SK-N-SH (cell line): ENCODE results near the gene TAF4. TPM values are rescaled to one million over a fixed set of nuclear protein-coding genes. Genes with fewer than 3 reads are reported as not detected.

Experiments used
- CTCF ChIA-PET: fragments of 300-600, 350-600 bp; formaldehyde crosslinking; extraction: SDS; loops from one replicate; lab custom pipeline; 2021; lab: Yijun Ruan, JAX
- POLR2A ChIA-PET: fragments of 350-600 bp; sonication (Branson Sonifier 250); formaldehyde crosslinking; extraction: SDS; loops from one replicate; lab custom pipeline; 2020; ENCODE audit warnings: antibody characterized with exemption, inconsistent platforms; lab: Yijun Ruan, JAX
- DNase-seq: peaks from one replicate; pipeline ENCODE4 v3.0.0; 2012
- H2AFZ ChIP-seq: fragments of 200-600 bp; sonication (generic); 2 replicates; pipeline ENCODE4 v1.8.1; 2016; ENCODE audit warnings: antibody characterized with exemption, mild to moderate bottlenecking, low read depth
- H3F3A ChIP-seq: fragments of 200-600 bp; sonication (generic); replicated peaks from 2 replicates; pipeline ENCODE3; 2016; ENCODE audit warnings: antibody characterized with exemption, mild to moderate bottlenecking; ENCODE audit not compliant: insufficient read depth
- H3K27ac ChIP-seq, 2 experiments: fragments of 200-500 bp in 1 of 2; fragments of 200-600 bp in 1 of 2; sonication (Bioruptor generic) in 1 of 2; sonication (generic), shearing (Covaris generic) in 1 of 2; 2 replicates each; pipeline versions ENCODE4 v1.5.1 to v1.6.1; 2014 to 2016; ENCODE audit warnings: low read depth in 2 of 2, inconsistent platforms in 1 of 2, low read length in 1 of 2, mild to moderate bottlenecking in 1 of 2, mixed read lengths in 1 of 2
- H3K27me3 ChIP-seq: fragments of 200-600 bp; sonication (generic), shearing (Covaris generic); 2 replicates; pipeline ENCODE4 v1.6.1; 2016; ENCODE audit warnings: mixed run types; ENCODE audit not compliant: insufficient read depth
- H3K36me3 ChIP-seq, 2 experiments: fragments of 200-500 bp in 1 of 2; fragments of 200-600 bp in 1 of 2; sonication (Bioruptor generic) in 1 of 2; sonication (generic) in 1 of 2; replicated peaks in 1 of 2; 2 replicates each; pipeline versions ENCODE3 to v1.5.1; 2014 to 2016; ENCODE audit warnings: low read length in 1 of 2, mild to moderate bottlenecking in 1 of 2; ENCODE audit not compliant: insufficient read depth in 2 of 2, control insufficient read depth in 1 of 2
- H3K4me1 ChIP-seq, 2 experiments: fragments of 200-500 bp in 1 of 2; fragments of 200-600 bp in 1 of 2; sonication (Bioruptor generic) in 1 of 2; sonication (generic), shearing (Covaris generic) in 1 of 2; 2 replicates each; pipeline versions ENCODE4 v1.5.1 to v1.6.1; 2014 to 2016; ENCODE audit warnings: low read depth in 1 of 2, low read length in 1 of 2, mixed run types in 1 of 2; ENCODE audit not compliant: insufficient read depth in 2 of 2, control insufficient read depth in 1 of 2
- H3K4me2 ChIP-seq: fragments of 200-600 bp; sonication (generic), shearing (Covaris generic); 2 replicates; pipeline ENCODE4 v1.6.1; 2017; ENCODE audit warnings: mixed run types
- H3K4me3 ChIP-seq, 2 experiments: fragments of 200-500 bp in 1 of 2; fragments of 200-600 bp in 1 of 2; sonication (Bioruptor generic) in 1 of 2; sonication (generic), shearing (Covaris generic) in 1 of 2; 2 replicates each; pipeline versions ENCODE4 v1.5.1 to v1.8.1; 2014 to 2016; ENCODE audit warnings: low read depth in 2 of 2, inconsistent platforms in 1 of 2, low read length in 1 of 2, mild to moderate bottlenecking in 1 of 2, mixed read lengths in 1 of 2, moderate library complexity in 1 of 2
- H3K79me2 ChIP-seq: fragments of 200-600 bp; sonication (generic); 2 replicates; pipeline ENCODE4 v1.8.1; 2017; ENCODE audit warnings: mild to moderate bottlenecking; ENCODE audit not compliant: insufficient read depth
- H3K9ac ChIP-seq: fragments of 200-600 bp; sonication (generic); 2 replicates; pipeline ENCODE4 v1.6.1; 2017; ENCODE audit warnings: mixed run types
- H3K9me2 ChIP-seq: fragments of 200-600 bp; sonication (generic); 2 replicates; pipeline ENCODE4 v1.6.1; 2017; ENCODE audit warnings: mixed run types
- H3K9me3 ChIP-seq: fragments of 200-600 bp; sonication (generic); 2 replicates; pipeline ENCODE4 v1.6.1; 2017; ENCODE audit warnings: mixed run types, mild to moderate bottlenecking, moderate library complexity
- H4K20me1 ChIP-seq: fragments of 200-600 bp; sonication (generic); 2 replicates; pipeline ENCODE4 v1.6.1; 2017; ENCODE audit warnings: mild to moderate bottlenecking, mixed run types; ENCODE audit not compliant: insufficient read depth
- CHD2 ChIP-seq: fragments of 150-350 bp; IDR thresholded peaks from 2 replicates; pipeline ENCODE4 v1.6.1; 2018; ENCODE audit warnings: low read length; ENCODE audit not compliant: partially characterized antibody
- ELF1 ChIP-seq: IDR thresholded peaks from 2 replicates; pipeline ENCODE4 v1.4.0; 2012
- EZH2phosphoT487 ChIP-seq: fragments of 200-600 bp; sonication (generic); IDR thresholded peaks from 2 replicates; pipeline ENCODE4 v1.6.1; 2017; ENCODE audit warnings: low read depth, mixed run types, mild to moderate bottlenecking, antibody characterized with exemption, moderate library complexity, borderline replicate concordance
- FOXJ3 ChIP-seq: sonication (generic); formaldehyde crosslinking; IDR thresholded peaks from 2 replicates; pipeline ENCODE4 v1.5.1; 2020; ENCODE audit warnings: mild to moderate bottlenecking, missing genetic modification reagents
- FOXM1 ChIP-seq: IDR thresholded peaks from 2 replicates; pipeline ENCODE4 v1.4.0; 2012; ENCODE audit warnings: low read depth, mild to moderate bottlenecking
- GABPA ChIP-seq: IDR thresholded peaks from 2 replicates; pipeline ENCODE4 v1.4.0; 2012; ENCODE audit warnings: low read depth, mild to moderate bottlenecking
- JUND ChIP-seq: IDR thresholded peaks from 2 replicates; pipeline ENCODE4 v1.4.0; 2012
- MAX ChIP-seq: IDR thresholded peaks from 2 replicates; pipeline ENCODE4 v1.4.0; 2012; ENCODE audit warnings: low read depth
- NRF1 ChIP-seq: IDR thresholded peaks from 2 replicates; pipeline ENCODE4 v1.6.1; 2012; ENCODE audit warnings: low read depth, mild to moderate bottlenecking, low read length
- POLR2AphosphoS5 ChIP-seq: IDR thresholded peaks from 2 replicates; pipeline ENCODE4 v1.6.1; 2012; ENCODE audit warnings: low read depth, low read length
- RCOR1 ChIP-seq: fragments of 150-350 bp; IDR thresholded peaks from 2 replicates; pipeline ENCODE4 v1.6.1; 2017; ENCODE audit warnings: antibody characterized with exemption, low read length
- TCF12 ChIP-seq: IDR thresholded peaks from 2 replicates; pipeline ENCODE4 v1.4.0; 2012
- WGBS: methylation state at CpG from one replicate; pipeline ENCODE4 v1.1.6; 2017; ENCODE audit warnings: low lambda C conversion rate; 5-methylcytosine and 5-hydroxymethylcytosine counted together
- polyA plus RNA-seq, 3 experiments: library from polyadenylated mRNA; depleted of rRNA; stranded (reverse); fragments of >200 nt; gene quantifications; 2 replicates each; pipeline ENCODE4 v1.2.3, GENCODE V29; 2012
- TF ChIP-seq, protein P1 (sequence below): fragments of 200-600 bp; sonication (generic); IDR thresholded peaks from 2 replicates; pipeline ENCODE4 v1.6.1; 2017; ENCODE audit warnings: antibody characterized with exemption, mild to moderate bottlenecking, moderate library complexity
- TF ChIP-seq, protein P2 (sequence below): fragments of 150-350 bp; IDR thresholded peaks from 2 replicates; pipeline ENCODE4 v1.6.1; 2017; ENCODE audit warnings: antibody characterized with exemption, low read length, low read depth, borderline replicate concordance

Gene TAF4
- polyA plus RNA-seq, 1 of the 3 experiments (the other 2 are of a cell fraction): 4.8 TPM

DNA sequence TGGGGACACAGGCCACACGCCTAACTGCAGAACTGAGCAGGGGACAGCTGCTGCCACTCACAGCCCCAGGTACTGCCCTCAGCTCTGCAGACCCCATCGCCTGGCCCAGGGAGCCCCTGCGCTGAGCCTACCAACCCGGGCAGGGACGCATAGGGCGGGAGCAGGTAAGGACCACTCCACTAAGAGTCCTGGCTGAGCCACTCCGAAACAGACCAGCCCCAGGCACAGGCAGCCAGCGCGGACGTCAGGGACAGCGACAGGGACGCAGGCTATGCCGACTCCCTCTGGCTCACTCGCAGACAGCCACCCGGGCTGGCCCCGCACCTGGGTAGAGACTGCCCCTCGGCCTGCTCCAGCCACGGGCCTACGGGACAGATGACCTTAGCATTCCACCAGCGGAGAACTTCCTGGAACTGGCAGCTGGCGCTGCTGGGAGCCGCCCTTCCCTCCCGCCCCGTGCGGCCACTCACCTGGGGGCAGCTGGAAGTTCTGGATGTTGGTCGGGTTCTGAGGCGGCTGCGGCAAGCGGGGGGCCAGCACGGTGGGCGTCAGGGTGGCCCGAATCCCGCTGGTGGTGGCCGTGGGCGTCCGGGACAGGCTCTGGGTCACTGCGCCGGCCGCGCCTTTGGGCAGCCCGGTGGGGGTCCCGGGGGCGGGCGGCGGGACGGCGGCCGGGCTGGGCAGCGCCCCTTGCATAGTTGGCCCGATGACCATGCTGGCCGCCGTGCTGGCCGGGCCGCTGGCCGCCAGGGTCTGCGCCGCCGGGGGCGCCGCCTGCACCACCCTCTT is 1.5 kb downstream of the TAF4 start:
- no peaks in the 10 kb centered on the region for H3K9me2 ChIP-seq
- H3K4me2 ChIP-seq: peak overlapping the region; percentile 89
- TF ChIP-seq JUND (no peak), GABPA (no peak), CHD2 (no peak), FOXM1 (no peak), FOXJ3 (CRISPR knock-in tag) (no peak), POLR2AphosphoS5 (no peak)
- CTCF ChIA-PET: interaction anchor here (0.9 to 1.7 kb wide), 4 partner anchors 9 to 53 kb away, joined by 3 to 11 read pairs (median 4); no protein-coding TSS in a partner anchor
- peak; percentile 72 for DNase-seq
- H2AFZ ChIP-seq: no peak overlapping the region
- POLR2A ChIA-PET: interaction anchor here (1.2 kb wide), 1 partner anchor 60 kb away, joined by 3 read pairs; no protein-coding TSS in a partner anchor
- H3K36me3 ChIP-seq: peaks cover 0 to 5% of the 10 kb centered on the region in 2 experiments
- H3F3A ChIP-seq: peaks cover 6% of the 10 kb centered on the region
- peaks cover 52% of the 10 kb centered on the region for H4K20me1 ChIP-seq
- no peak overlapping the region for H3K27ac ChIP-seq
- H3K9ac ChIP-seq: no peak overlapping the region
- H3K79me2 ChIP-seq: peaks cover 51% of the 10 kb centered on the region
- WGBS: 44% methylated on average over 16 of the region's 60 CpGs
- H3K9me3 ChIP-seq: no peaks in the 10 kb centered on the region
- H3K27me3 ChIP-seq: no peaks in the 10 kb centered on the region
- H3K4me1 ChIP-seq: peaks cover 20 to 30% of the 10 kb centered on the region in 2 experiments; a peak in 3 of 4 replicates
- H3K4me3 ChIP-seq: peak overlapping the region; percentile 46 to 51

GRCh38 chr20:62063315-62063980 is 2.2 kb downstream of the TAF4 start:
- Histone ChIP-seq H3K36me3 (peaks cover 0 to 5% of the 10 kb centered on the region in 2 experiments), H4K20me1 (peaks cover 55% of the 10 kb centered on the region), H3K79me2 (peaks cover 54% of the 10 kb centered on the region), H3K9me2 (no peaks in the 10 kb centered on the region), H3K9ac (no peak overlapping the region), H3K4me3 (peak overlapping the region; percentile 46 to 51), H3K27me3 (no peaks in the 10 kb centered on the region), H3K4me2 (peak overlapping the region; percentile 89), H3K9me3 (no peaks in the 10 kb centered on the region), H3F3A (peaks cover 6% of the 10 kb centered on the region), H3K27ac (no peak overlapping the region), H2AFZ (no peak overlapping the region), H3K4me1 (peaks cover 20 to 27% of the 10 kb centered on the region in 2 experiments; a peak in 3 of 4 replicates)
- POLR2A ChIA-PET: interaction anchor here (1.2 to 1.3 kb wide), 2 partner anchors 58 to 60 kb away, joined by 3 read pairs; no protein-coding TSS in a partner anchor
- TF ChIP-seq ELF1 (no peak), TCF12 (no peak), NRF1 (no peak), EZH2phosphoT487 (no peak), RCOR1 (no peak), MAX (no peak)
- TF ChIP-seq, protein P1, sequence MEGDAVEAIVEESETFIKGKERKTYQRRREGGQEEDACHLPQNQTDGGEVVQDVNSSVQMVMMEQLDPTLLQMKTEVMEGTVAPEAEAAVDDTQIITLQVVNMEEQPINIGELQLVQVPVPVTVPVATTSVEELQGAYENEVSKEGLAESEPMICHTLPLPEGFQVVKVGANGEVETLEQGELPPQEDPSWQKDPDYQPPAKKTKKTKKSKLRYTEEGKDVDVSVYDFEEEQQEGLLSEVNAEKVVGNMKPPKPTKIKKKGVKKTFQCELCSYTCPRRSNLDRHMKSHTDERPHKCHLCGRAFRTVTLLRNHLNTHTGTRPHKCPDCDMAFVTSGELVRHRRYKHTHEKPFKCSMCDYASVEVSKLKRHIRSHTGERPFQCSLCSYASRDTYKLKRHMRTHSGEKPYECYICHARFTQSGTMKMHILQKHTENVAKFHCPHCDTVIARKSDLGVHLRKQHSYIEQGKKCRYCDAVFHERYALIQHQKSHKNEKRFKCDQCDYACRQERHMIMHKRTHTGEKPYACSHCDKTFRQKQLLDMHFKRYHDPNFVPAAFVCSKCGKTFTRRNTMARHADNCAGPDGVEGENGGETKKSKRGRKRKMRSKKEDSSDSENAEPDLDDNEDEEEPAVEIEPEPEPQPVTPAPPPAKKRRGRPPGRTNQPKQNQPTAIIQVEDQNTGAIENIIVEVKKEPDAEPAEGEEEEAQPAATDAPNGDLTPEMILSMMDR: no peak
- TF ChIP-seq, protein P2, sequence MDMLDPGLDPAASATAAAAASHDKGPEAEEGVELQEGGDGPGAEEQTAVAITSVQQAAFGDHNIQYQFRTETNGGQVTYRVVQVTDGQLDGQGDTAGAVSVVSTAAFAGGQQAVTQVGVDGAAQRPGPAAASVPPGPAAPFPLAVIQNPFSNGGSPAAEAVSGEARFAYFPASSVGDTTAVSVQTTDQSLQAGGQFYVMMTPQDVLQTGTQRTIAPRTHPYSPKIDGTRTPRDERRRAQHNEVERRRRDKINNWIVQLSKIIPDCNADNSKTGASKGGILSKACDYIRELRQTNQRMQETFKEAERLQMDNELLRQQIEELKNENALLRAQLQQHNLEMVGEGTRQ: no peak
- CTCF ChIA-PET: interaction anchor here (1.1 to 1.7 kb wide), 4 partner anchors 9 to 53 kb away, joined by 3 to 11 read pairs (median 4); no protein-coding TSS in a partner anchor
- DNase-seq: peak; percentile 70
- 83% methylated on average over 24 of the region's 39 CpGs for WGBS
